Measurements from ENCODE around the gene PID1. TPM values are rescaled to one million over a fixed set of nuclear protein-coding genes. Genes with fewer than 3 reads are reported as not detected.

The PID1 gene
- total RNA-seq, 1 experiment from 2014 or later = not detected

GRCh38 chr2:229254206-229254605, 16.9 kb downstream of the PID1 start:
- H3K4me1 ChIP-seq (replicated peaks; ENCODE audit: insufficient read depth) = no peaks in the 10 kb centered on the region
- H3K4me2 ChIP-seq = no peak overlapping the region
- no peak overlapping the region for H2AFZ ChIP-seq
- no peaks in the 10 kb centered on the region for H3K36me3 ChIP-seq (ENCODE audit: low read depth)
- intact Hi-C loops (cut with micrococcal nuclease; ENCODE audit: unreplicated experiment) = no loop called here
- CTCF ChIA-PET = no interaction called here
- H3K9me2 ChIP-seq (ENCODE audit: insufficient read depth) = no peaks in the 10 kb centered on the region
- BruUV-seq (replicated peaks) = no TSS peak
- H3F3A ChIP-seq (ENCODE audit: insufficient read depth, low read depth) = no peaks in the 10 kb centered on the region
- DNase-seq = no peak
- no peak overlapping the region for H3K27ac ChIP-seq
- no peak for TF ChIP-seq CTCF (conservative IDR thresholded peaks at IDR 0.05)
- TF ChIP-seq EZH2 (IDR thresholded peaks at IDR 0.05; ENCODE audit: low read depth) = no peak
- POLR2A ChIA-PET (ENCODE audit: unreplicated experiment) = no interaction called here
- H4K20me1 ChIP-seq (ENCODE audit: insufficient read depth) = no peaks in the 10 kb centered on the region
- no peak overlapping the region for H3K4me3 ChIP-seq
- no peaks in the 10 kb centered on the region for H3K27me3 ChIP-seq (ENCODE audit: insufficient read depth, low read depth)
- H3K79me2 ChIP-seq (ENCODE audit: low read depth) = no peaks in the 10 kb centered on the region
- no peaks in the 10 kb centered on the region for H3K9me3 ChIP-seq (ENCODE audit: insufficient read depth, low read depth)

- H4K20me1 ChIP-seq (ENCODE audit: insufficient read depth) = no peaks in the 10 kb centered on the region
- no peaks in the 10 kb centered on the region for H3K36me3 ChIP-seq (ENCODE audit: low read depth)
- H3K9me3 ChIP-seq (ENCODE audit: insufficient read depth, low read depth) = no peaks in the 10 kb centered on the region
- no peak overlapping the region for H3K4me2 ChIP-seq
- H2AFZ ChIP-seq = no peak overlapping the region
- H3F3A ChIP-seq (ENCODE audit: insufficient read depth, low read depth) = no peaks in the 10 kb centered on the region
- intact Hi-C loops (cut with micrococcal nuclease; ENCODE audit: unreplicated experiment) = no loop called here
- ChIA-PET POLR2A (ENCODE audit: unreplicated experiment) (no interaction called here), CTCF (no interaction called here)
- H3K4me1 ChIP-seq (replicated peaks; ENCODE audit: insufficient read depth) = no peaks in the 10 kb centered on the region
- H3K27ac ChIP-seq = no peak overlapping the region
- no peaks in the 10 kb centered on the region for H3K79me2 ChIP-seq (ENCODE audit: low read depth)
- no peaks in the 10 kb centered on the region for H3K9me2 ChIP-seq (ENCODE audit: insufficient read depth)
- no TSS peak for BruUV-seq (replicated peaks)
- H3K27me3 ChIP-seq (ENCODE audit: insufficient read depth, low read depth) = no peaks in the 10 kb centered on the region
- no peak overlapping the region for H3K4me3 ChIP-seq
- TF ChIP-seq EZH2 (IDR thresholded peaks at IDR 0.05; ENCODE audit: low read depth) (no peak), CTCF (conservative IDR thresholded peaks at IDR 0.05) (no peak)
- DNase-seq = no peak
Observed at GRCh38 chr2:229252996-229253395, 18.1 kb downstream of the PID1 start.

- Histone ChIP-seq H3K4me3 (no peak overlapping the region), H3K9me2 (ENCODE audit: insufficient read depth) (no peaks in the 10 kb centered on the region), H3K79me2 (ENCODE audit: low read depth) (no peaks in the 10 kb centered on the region), H3K27ac (no peak overlapping the region), H3K27me3 (ENCODE audit: insufficient read depth, low read depth) (no peaks in the 10 kb centered on the region), H4K20me1 (ENCODE audit: insufficient read depth) (no peaks in the 10 kb centered on the region), H3F3A (ENCODE audit: insufficient read depth, low read depth) (no peaks in the 10 kb centered on the region), H3K4me2 (no peak overlapping the region), H2AFZ (no peak overlapping the region), H3K4me1 (replicated peaks; ENCODE audit: insufficient read depth) (no peaks in the 10 kb centered on the region), H3K36me3 (ENCODE audit: low read depth) (no peaks in the 10 kb centered on the region), H3K9me3 (ENCODE audit: insufficient read depth, low read depth) (no peaks in the 10 kb centered on the region)
- DNase-seq = no peak
- BruUV-seq (replicated peaks) = no TSS peak
- POLR2A ChIA-PET (ENCODE audit: unreplicated experiment) = no interaction called here
- CTCF ChIA-PET = no interaction called here
- intact Hi-C loops (cut with micrococcal nuclease; ENCODE audit: unreplicated experiment) = no loop called here
- TF ChIP-seq EZH2 (IDR thresholded peaks at IDR 0.05; ENCODE audit: low read depth) (no peak), CTCF (conservative IDR thresholded peaks at IDR 0.05) (no peak)
Observed at GRCh38 chr2:229252280-229252679, 18.8 kb downstream of the PID1 start.

Data from PC-9 (cell line).